Kidney (tissue), 14 donors: ENCODE data around the gene GPX4. TPM values are rescaled to one million over a fixed set of nuclear protein-coding genes. Genes with fewer than 3 reads are reported as not detected.
A peak's percentile ranks its signal among the peaks of the same experiment; 100 is the strongest.

Experiments
- DNase-seq, 5 donors: peaks; one replicate each; pipeline ENCODE4 v3.0.0-alpha.2; 2013 to 2020
- FAIRE-seq: peaks from 2 replicates; lab custom pipeline; 2012; peaks lifted over from hg19 to GRCh38; lab: Jason Lieb, UNC
- H3K27ac ChIP-seq, 2 donors: one replicate each; pipeline ENCODE4 v1.7.0; 2013; ENCODE audit warnings: low read depth in 2 of 2, low read length in 2 of 2, inconsistent platforms in 1 of 2
- H3K27me3 ChIP-seq: one replicate; pipeline ENCODE4 v1.7.1; 2013; ENCODE audit warnings: low read length, inconsistent platforms; ENCODE audit not compliant: control insufficient read depth, insufficient read depth
- H3K36me3 ChIP-seq, 3 donors: one replicate each; pipeline versions ENCODE4 v1.7.0 to v1.7.1; 2013; ENCODE audit warnings: low read length in 3 of 3, control low read depth in 1 of 3, inconsistent platforms in 1 of 3; ENCODE audit not compliant: insufficient read depth in 3 of 3, control insufficient read depth in 2 of 3
- H3K4me1 ChIP-seq, 3 donors: one replicate each; pipeline versions ENCODE4 v1.7.0 to v1.7.1; 2013; ENCODE audit warnings: low read length in 3 of 3, inconsistent platforms in 1 of 3, low read depth in 1 of 3; ENCODE audit not compliant: control insufficient read depth in 2 of 3, insufficient read depth in 2 of 3
- H3K4me3 ChIP-seq, 3 donors: one replicate each; pipeline versions ENCODE4 v1.7.0 to v1.8.1; 2013; ENCODE audit warnings: low read length in 3 of 3, control low read depth in 1 of 3, inconsistent platforms in 1 of 3
- H3K9ac ChIP-seq, 3 donors: one replicate each; pipeline versions ENCODE4 v1.7.0 to v1.7.1; 2013; ENCODE audit warnings: low read length in 3 of 3, control low read depth in 1 of 3, inconsistent platforms in 1 of 3
- H3K9me3 ChIP-seq, 3 donors: one replicate each; pipeline versions ENCODE4 v1.7.0 to v1.7.1; 2013; ENCODE audit warnings: low read length in 3 of 3, control low read depth in 1 of 3, inconsistent platforms in 1 of 3; ENCODE audit not compliant: control insufficient read depth in 2 of 3, insufficient read depth in 1 of 3
- CTCF ChIP-seq: IDR thresholded peaks from 3 replicates; pipeline ENCODE4 v1.5.1; 2012; ENCODE audit warnings: mild to moderate bottlenecking, moderate library complexity, borderline replicate concordance; ENCODE audit not compliant: insufficient read depth; ENCODE audit errors: extremely low read depth
- intact Hi-C: fragments of 100-400 bp; cut with DNase I; formaldehyde crosslinking; loops from one replicate; pipeline ENCODE4 v1.11.1; 2022
- polyA plus RNA-seq: library from polyadenylated mRNA; stranded (reverse); fragments of 350-450 nt; fragmentation: Illumina TruSeq; extraction: RNeasy Lipid Tissue Mini Kit (QIAGEN cat#74804); gene quantifications from one replicate; pipeline ENCODE4 v1.2.3, GENCODE V29; 2014; ENCODE audit warnings: low read depth, low replicate concordance; ENCODE audit not compliant: insufficient read depth
- total RNA-seq: library from RNA; stranded (reverse); fragmentation: NEBNext Ultra II Directional; extraction: Animal tissue kit (Norgen Biotek cat#: 25700); gene quantifications from one replicate; pipeline ENCODE4 v1.2.1, GENCODE V29; 2021
- donor health status: control.
- donor health status: control.
- donor health status: control.
- donor health status: control.
- donor health status: control.
- donor health status: DM: yes; HTN: yes; CAD: no.
- donor health status: Normal renal cell carcinoma (clear cell type).

Gene GPX4
- total and polyA plus RNA-seq, 2 donors from 2014 or later = 268 to 966 TPM

DNA sequence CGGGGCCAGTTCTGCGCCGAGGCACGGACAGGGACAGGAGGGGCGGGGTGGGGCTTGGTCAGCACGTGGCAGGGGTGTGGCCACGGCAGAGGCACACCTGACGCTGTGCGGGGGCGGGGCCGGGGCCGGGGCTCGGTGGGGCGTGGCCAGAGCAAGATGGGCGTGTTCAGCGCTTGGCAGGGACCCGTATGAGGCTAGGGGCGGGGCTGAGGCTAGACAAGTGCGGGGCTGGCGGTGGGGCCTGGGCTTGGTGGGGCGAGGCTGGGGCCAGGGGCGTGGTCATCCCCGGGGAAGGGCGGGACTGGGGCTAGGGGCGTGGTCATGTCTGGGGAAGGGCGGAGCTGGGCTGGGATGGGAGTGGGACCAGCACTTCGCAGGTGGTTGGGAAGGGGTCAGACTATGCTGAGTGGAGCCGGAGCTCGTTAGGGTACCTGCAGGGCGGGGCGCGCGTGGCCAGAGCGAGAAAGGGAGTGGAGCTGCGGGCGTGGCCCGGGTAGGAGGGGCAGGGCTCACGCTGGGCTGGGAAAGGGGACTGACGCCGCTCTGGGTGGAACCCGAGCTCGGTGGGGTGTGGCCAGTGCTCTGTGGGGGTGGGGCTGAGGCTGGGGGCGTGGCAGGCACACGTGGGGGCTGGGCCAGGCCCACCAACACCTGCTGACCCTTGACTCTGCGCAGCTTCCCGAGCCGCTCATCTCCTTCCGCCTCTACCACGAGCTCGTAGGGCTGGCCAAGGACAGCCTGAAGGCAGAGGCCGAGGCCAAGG is 21.4 kb upstream of the GPX4 start:
- Histone ChIP-seq H3K4me3 (peak overlapping the region in 1 of 3 donors; percentile 17), H3K36me3 (no peaks in the 10 kb centered on the region)
- DNase-seq = peak; percentile 82 to 97 (median 91)

GRCh38 chr19:1082928-1083816 is 20.6 kb upstream of the GPX4 start:
- FAIRE-seq (no peak), DNase-seq (peak in 1 of 5 donors; percentile 84)
- Histone ChIP-seq H3K27me3 (no peaks in the 10 kb centered on the region), H3K27ac (no peak overlapping the region), H3K9me3 (no peaks in the 10 kb centered on the region), H3K4me3 (peak overlapping the region in 1 of 3 donors; percentile 17), H3K36me3 (peaks cover 0 to 4% (median 0%) of the 10 kb centered on the region in 3 donors), H3K9ac (no peak overlapping the region), H3K4me1 (peaks cover 0 to 7% (median 0%) of the 10 kb centered on the region in 3 donors)
- TF ChIP-seq CTCF = no peak
- intact Hi-C loops = no loop called here

More for the DNA sequence above, 21.4 kb upstream of the GPX4 start:
- peaks cover 0 to 7% (median 0%) of the 10 kb centered on the region in 3 donors for H3K4me1 ChIP-seq
- H3K9ac ChIP-seq = no peak overlapping the region
- no peaks in the 10 kb centered on the region for H3K9me3 ChIP-seq
- no peak for FAIRE-seq
- intact Hi-C loops = no loop called here
- TF ChIP-seq CTCF = no peak
- no peaks in the 10 kb centered on the region for H3K27me3 ChIP-seq
- H3K27ac ChIP-seq = peak overlapping the region in 1 of 2 donors; percentile 41

- no peaks in the 10 kb centered on the region for H3K9me3 ChIP-seq
- H3K36me3 ChIP-seq = peaks cover 0 to 4% (median 0%) of the 10 kb centered on the region in 3 donors
- peaks cover 0 to 7% (median 0%) of the 10 kb centered on the region in 3 donors for H3K4me1 ChIP-seq
- FAIRE-seq (no peak), DNase-seq (peak in 2 of 5 donors; percentile 48 to 79)
- TF ChIP-seq CTCF = no peak
- no peak overlapping the region for H3K4me3 ChIP-seq
- no peaks in the 10 kb centered on the region for H3K27me3 ChIP-seq
- intact Hi-C loops = no loop called here
- H3K27ac ChIP-seq = no peak overlapping the region
- no peak overlapping the region for H3K9ac ChIP-seq
These were observed 19.5 kb upstream of the GPX4 start for GRCh38 chr19:1084024-1084868.
